Activated T-cell treated with anti-CD3 and anti-CD28 coated beads for 48 hours (primary cell): Measurements from ENCODE around the gene CCSER1.
"Not testable (repeated sequence)": the region's sequence is repeated elsewhere in the genome, so short reads cannot be mapped to it uniquely, and the experiment has no call there.

Experiments used
- DNase-seq: peaks from one replicate; pipeline ENCODE4 v3.0.0-alpha.2; 2020; ENCODE audit warnings: low read depth

CCSER1 gene

DNA sequence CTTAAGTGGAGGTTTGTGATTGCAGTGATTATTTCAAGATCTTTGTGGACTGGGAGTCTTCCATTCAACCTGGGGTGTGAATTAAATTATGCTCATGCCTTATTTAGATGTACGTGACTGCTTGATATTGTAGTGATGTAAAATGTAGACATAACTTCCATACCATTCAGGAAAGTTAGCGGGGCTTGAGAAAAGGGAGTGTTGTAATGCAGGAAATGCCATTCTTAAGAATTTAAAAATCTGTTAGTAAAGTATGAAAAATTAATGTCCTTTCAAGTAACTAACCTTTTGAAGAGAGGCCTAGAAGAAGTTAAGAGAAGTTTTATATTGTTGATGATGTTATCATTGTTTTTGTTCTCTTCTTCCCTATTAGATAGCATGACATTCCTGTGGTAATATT, 318.2 kb downstream of the CCSER1 start:
- no peak for DNase-seq

DNA sequence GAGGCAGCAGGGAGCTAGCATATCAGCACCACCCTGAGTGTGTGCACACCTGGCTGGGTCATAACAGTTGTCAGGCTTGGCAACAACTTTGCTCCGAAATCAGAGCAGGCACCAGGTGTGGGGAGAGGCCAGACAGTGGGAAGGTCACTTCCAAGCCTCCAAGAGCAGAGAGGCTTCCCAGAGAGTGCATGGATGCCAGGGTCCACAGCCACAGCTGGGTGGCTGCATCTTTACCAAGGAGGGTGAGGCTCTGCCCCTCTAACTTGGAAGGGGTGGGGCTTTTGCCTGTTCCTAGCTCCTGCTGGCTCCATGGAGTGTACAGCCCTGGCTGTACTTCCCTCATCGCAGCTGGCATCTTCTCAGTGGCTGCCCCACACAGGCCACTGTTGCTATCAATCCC, 322.4 kb downstream of the CCSER1 start:
- no peak for DNase-seq

DNA sequence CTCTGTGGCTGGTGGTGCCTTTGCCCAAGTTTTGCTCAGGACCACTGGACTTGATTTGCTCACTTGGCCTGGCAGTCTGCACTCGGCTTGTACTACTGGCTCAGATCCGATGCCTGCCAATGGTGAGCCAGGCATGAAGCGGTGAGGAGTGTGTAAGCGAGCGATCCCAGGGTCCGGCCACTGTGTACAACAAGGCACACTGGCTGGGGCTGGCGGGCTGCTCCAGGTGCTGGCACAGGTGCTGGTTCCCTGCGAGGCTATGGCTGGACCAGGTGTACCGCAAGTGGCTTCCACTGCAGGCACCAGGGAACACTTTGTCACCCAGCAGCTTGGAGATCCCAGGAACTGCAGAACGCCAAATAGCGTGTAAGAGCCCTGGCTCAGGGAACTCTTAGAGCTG, 329.7 kb downstream of the CCSER1 start:
- no peak for DNase-seq

DNA sequence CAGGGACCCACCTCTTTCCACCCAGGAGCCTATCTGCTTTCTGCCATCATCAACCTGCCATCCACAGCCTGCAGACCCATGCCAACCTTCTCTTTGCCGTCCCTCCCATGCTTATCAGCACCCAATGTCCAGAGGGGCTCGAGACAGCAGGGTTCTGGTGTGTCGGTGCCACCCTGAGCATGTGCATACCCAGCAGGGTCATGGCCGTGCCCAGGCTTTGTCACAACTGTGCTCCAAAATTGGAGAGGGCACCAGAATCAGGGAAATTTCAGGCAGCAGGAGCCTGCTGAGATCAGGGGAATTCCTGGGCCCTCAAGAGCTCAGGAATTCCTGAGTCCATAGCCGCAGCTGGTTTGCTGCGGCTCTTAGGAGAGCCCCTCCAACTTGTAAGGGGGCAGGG, 330.6 kb downstream of the CCSER1 start:
- no peak for DNase-seq

DNA sequence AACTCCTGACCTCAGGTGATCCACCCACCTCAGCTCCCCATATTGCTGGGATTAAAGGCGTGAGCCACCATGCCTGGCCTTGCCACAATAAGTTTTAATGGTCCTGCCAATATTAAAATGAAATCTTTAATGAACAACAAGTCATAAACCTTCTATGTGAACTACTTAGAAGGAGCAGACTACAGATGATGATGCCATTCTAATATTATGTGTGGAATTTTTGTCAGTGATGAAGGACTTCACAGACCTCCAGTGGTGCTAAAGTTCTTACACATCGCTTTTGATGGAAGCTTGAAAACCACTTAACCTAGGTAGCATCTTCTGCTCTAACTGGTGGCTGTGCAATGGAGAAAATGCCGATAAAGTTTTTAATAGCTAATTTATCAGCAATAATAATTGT, 331.4 kb downstream of the CCSER1 start:
- DNase-seq, result no peak

DNA sequence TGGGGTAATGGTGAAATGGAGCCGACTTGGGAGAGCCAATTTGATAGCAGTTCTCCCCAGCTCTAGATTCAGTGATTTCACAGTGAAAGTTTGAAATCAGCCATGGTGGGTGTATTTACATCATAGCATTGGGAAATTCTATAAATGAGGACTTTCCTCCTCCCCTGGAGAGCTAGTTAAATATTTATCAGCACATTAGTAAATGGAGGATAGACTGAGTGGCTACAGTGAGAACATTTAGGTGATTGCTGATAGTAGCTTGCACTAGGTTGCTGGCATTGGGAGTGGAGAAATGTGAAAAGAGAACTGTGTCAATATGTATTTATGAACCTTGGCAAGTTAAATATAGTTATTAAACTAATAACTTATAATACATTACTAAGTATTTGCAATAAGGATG, 347.3 kb downstream of the CCSER1 start:
- DNase-seq, result no peak

DNA sequence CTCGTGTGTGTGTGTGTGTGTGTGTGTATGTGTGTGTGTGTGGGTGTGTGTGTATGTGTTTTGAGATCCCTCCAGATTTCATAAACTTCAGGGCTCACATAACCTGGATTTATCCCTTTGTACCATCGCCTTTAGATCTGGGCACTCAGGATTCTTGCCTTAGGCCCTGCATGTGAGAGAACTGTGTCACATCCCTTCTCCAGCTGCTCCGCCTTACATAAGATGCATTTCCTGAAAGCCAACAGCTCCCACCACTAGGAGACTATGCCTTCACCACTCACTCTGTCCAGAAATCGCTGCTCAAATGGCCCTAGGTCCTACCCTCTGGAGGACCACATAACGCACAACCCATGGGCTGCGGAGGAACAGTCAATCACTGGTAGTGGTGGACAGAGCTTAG, 348.8 kb downstream of the CCSER1 start:
- no peak for DNase-seq

DNA sequence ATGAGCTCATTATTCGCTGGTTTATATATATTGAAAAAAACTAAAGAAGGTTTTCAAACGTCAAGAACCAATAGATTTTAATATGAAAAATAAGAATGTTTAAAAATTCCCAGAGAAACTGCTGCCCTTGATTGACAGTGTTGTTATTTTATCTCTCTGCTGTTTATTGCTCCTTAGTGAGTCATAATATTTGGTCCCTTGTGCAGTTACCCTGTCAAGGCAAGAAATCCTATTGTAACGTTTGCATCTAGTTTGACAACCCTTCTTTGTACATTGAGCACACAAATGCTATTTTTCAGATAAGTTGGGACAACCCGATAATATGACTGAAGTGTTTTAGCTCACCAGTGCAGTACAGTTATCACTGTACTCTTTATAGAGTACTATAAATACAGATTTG, 349.4 kb downstream of the CCSER1 start:
- DNase-seq, result no peak

DNA sequence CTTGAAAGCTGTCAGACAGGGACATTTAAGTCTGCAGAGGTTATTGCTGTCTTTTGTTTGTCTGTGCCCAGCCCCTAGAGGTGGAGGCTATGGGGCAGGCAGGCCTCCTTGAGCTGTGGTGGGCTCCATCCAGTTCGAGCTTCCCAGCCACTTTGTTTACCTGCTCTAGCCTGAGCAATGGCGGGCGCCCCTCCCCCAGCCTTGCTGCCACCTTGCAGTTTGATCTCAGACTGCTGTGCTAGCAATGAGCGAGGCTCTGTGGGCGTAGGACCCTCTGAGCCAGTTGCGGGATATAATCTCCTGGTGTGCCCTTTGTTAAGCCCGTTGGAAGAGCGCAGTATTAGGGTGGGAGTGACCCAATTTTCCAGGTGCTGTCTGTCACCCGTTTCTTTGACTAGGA, 357.7 kb downstream of the CCSER1 start:
- not testable (repeated sequence) for DNase-seq

DNA sequence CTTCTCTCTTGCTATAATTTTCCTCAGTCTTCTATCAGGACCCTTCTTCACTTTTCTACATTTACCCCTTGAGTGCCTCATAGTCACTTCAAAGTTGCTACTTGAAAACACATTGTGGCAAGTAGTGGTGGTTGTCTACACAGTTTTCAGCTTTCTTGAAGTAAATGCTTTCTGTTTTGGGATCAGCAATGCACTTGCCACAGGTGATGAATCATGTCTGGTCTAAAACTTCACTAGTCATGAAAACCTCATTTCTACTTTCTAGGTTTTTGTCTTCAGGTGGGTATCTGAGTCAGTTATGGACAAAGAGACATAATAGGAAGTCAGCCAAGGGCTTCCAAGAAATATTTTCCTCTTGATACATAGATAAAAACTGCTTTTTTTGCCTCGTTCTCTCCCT, 359.2 kb downstream of the CCSER1 start:
- no peak for DNase-seq

DNA sequence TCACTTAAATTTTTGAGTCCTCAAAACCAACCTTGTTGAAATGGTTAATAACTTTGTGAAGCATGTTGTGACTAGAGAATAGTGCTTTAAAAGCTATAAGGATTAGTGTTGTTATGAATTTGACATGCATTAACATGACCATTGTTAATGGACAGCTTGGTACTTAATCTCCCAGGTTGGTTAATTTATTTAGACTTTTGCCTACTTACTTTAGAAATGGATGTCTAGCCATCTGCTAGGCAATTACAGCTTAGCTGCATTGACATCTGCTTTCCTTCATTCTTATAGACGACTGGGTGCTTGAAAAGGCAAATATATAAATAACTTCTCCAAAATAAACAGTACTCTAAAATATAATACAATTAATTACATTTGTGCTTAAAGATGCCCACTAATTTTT, 368.0 kb downstream of the CCSER1 start:
- DNase-seq, result no peak

DNA sequence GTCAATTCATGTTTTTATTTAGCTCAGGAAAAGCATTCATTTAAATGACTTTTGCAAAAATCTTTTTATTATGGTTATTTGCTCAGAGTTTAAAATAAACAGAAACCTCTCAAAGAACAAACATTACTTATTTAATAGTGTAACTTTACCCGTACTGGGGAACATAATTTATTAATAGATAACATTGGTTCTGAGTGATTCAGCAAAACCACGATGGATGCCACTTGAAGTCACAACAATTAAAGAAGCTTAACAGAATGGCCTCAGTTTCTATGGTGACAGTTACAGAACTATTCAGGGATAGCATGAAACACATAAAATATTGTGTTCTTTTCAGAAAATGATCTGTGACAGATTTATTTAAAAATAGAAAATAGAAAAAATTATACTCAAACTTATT, 368.7 kb downstream of the CCSER1 start:
- no peak for DNase-seq

DNA sequence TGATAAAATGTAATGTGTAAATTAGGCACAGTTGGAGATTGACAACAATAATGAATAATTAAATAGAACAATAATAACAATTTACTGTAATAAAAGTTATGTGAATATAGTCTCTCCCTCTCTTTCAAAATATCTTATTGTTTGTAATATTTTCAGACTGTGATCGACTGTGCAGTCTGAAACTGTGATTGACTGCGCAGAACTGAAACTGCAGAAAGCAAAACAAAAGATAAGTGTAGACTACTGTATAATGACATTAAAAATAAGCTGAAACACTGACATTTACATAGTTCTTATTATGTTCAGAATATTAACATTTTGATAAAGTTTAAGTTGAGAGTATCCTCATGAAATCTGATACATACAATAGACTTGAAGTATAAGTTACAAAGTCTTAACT, 371.0 kb downstream of the CCSER1 start:
- no peak for DNase-seq

DNA sequence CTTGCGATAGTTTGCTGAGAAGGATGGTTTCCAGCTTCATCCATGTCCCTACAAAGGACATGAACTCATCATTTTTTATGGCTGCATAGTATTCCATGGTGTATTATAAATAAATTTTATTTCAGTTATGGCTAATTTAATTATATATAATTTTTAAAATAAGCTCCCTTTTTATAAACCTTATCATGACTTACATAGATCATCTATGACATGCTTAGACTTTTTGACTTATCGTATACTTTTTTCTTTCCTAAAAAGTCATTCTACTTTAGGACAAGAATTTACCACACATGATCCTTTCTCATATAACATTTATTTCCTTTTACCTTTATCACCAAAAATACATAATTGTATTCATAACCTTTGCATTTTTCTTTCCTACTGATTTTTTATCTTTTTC, 376.5 kb downstream of the CCSER1 start:
- no peak for DNase-seq

DNA sequence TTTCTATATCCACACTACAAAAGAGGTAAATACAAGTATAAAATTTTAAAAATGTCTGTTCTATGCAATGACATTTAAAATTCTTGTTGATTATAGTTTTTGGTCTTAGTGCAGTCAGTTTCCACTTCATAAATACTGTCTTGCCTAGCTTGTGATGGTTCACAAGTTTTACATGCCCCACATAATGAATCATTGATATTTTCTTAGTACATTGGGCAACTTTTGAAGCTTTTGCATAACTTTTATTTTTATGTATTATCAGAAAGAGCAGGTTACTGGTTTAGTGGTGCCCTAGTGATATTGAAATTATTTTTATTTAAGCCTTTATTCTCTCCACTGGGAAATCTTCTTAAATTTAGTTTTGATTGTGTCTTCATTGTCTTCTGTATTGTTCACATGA, 388.0 kb downstream of the CCSER1 start:
- DNase-seq, result no peak

DNA sequence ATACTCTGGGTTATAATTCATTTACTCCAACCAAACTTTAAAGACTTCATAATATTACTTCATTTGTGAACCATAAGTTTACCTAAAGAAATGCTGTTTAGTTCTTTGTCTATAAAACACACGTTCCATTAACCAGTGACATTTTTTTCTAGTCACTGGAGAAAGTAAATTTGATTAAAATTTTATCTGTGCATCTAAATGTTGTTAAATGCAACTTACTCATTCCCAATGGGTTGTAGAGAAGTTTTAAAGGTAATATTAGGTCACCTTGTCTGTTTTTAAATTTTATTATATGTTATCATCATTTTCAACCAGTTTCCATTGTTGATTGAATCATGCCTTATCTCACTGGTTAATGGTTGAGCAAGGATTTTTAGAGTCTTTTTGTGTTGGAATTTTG, 401.4 kb downstream of the CCSER1 start:
- no peak for DNase-seq

DNA sequence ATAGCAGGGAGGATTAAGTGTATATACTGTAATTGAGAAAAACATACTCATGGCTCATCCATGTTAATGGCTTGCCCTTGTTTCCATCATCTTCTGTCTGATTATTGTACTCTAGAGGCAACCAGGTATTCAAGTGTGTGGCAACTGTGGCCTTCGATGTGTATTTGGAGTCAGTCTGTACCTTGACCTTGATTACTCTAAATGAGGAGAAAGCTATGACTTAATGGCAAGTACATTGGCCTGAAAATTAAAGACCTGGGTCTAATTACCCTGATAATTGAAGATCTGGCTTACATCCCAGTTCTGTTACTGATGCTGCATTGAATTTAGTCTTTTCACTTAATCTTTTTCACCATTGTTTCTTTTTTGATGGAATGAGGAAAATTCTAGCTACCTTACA, 409.2 kb downstream of the CCSER1 start:
- no peak for DNase-seq

DNA sequence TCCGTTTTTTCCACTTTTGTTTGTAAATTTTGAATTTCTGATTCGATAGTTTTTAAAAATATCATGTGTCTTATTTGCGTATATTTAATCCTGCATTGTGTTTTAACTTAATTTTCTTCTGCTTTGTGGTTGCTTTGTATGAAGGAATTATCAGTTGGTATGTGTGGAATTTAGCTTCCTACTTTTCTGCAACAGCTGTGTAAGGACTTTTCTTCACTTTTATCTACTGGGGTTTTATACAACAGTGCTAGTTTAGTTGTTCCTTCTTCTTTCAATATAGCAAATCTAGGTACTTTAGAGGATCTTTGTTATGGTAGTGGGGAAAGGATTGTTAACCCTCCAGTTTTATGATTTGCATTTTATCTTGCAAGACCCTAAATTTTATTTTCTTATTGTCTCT, 410.3 kb downstream of the CCSER1 start:
- no peak for DNase-seq

DNA sequence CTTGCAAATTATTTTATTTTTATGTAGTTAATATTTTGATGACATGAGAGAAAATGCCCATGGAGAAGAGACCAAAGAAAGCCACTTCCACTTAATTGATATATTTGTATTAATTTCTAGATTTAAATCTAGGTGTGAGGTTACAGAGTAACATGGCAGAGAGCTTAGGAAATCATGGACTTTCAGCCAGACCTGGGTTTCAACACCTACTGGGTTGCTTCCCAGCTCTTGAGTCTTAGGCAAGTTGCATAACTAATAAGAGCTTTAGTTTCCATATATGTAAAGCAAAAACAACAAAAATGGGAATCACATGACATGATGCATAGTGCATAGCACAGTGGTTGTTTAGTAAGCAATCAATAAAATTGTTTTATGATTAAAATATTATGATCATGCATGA, 413.3 kb downstream of the CCSER1 start:
- no peak for DNase-seq

DNA sequence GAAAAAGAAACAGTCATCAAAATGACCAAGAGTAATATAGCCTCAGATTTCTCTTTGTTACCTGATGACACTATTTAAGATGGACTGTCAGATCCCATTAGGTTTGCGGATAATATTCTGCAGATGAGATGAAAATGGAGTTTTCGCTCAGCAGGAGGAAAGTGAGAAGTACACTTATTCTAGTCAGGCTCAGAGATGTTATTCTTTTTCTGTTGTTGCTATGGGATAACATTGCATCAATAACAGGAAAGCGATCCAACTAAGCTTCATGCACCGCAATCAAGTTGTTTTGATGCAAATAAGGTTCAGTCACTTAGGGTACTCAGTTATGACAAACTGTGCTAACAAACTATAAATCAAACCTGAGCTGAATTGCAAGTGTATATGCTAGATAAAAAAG, 415.0 kb downstream of the CCSER1 start:
- DNase-seq, result no peak

DNA sequence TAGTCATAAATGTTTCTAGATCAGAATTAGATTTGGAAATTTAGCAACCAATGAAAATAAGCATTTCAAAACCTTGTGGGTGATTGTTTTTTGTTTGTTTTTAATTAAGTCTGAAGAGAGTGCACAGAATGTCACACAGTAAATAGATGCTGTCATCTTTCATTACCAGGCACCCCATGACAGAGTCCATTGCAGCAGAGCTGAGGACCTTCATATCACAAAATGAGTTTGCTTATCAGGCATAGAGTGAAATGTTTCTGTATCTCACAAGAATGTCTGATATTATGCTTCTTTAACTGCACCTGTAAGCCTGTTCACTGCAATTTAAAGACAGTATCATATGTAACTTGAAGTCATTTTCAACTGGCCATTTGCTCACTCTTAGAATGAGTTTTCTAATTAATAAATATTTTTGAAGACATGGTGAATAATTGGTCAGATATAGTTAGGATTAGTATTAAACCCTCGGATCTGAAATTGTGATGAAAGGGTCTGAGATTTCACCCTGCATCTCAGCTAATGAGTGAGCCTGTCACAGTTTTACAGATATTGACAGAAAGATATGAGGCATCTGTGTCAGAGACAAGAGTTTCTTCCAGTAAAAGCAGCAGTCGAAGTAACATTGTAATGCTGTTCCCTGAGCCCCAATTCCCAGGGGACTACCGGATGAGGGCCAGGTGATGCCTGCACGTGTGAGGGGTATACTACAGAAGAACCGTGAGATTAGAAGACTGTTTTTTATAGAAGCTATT, 416.4 kb downstream of the CCSER1 start:
- no peak for DNase-seq

DNA sequence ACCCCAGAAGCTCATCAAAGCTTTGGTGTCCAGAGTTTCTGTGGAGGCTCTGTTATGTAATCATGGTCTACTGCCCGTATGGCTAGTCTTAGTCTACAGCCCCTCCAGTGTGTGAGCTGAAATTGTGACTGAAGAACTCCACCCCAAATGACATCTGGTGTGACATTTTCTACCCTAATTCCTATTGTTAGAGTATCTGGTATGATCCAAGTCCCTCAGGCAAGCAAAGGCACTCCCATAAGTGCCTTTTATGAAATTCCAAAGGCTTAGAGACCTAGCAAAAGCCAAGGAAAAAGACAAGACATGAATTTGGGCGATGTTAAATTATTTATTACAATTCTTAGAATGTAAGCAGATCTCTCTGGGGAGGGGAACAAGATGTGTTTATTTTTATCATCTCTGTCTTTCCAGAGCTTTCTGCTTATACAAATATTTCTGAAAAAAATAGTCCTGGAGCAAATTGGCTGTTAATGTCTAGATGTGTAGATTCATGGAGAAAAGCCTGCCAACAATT, 417.4 kb downstream of the CCSER1 start:
- no peak for DNase-seq

DNA sequence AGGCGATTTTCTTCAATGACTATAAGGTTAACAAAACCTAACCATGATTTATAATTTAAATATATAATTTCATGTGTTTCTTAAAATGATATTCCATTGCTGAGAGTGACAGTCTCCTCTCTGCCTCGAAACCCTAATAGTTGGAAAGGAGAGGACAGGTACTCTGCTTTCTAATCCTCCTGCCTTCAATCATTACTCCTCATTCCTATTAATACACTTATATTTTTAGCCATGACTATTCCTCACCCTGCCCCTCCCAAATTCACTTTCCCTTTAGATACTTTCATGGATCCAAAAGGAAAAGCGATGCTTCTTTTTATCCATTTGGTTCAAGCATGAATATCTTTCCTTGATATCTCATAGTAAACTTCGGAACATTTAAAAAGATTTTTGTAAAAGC, 418.2 kb downstream of the CCSER1 start:
- no peak for DNase-seq

DNA sequence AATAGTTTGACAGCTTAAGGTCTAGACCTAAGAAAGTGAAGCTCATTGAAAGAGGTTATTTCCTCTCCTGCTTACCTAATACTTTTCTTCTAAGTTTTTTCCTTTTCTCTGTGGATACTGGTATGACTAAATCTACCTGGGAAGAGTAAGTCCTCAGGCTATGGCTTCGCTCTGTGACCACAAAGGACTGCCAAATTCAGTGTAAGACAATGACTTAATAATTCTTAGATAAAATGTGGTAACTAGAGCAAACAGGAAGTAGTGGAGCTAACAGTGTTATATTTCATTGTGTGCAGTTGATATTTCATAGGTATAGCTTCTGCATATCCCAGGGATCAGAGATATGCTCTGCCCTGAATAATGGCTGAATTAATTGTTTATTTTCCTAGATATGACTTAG, 418.9 kb downstream of the CCSER1 start:
- DNase-seq, result no peak
